Muscle layer of colon (tissue), 2 donors: ENCODE data around the gene CACNB2.

Source experiments
- H3K27ac ChIP-seq: one replicate; pipeline ENCODE4 v1.7.0; 2013; ENCODE audit warnings: low read depth, mild to moderate bottlenecking, low read length, moderate library complexity
- H3K27me3 ChIP-seq, 2 donors: one replicate each; pipeline ENCODE4 v1.7.0; 2013; ENCODE audit warnings: low read length in 2 of 2, mild to moderate bottlenecking in 2 of 2; ENCODE audit not compliant: insufficient read depth in 2 of 2, control insufficient read depth in 1 of 2
- H3K36me3 ChIP-seq: one replicate; pipeline ENCODE4 v1.7.0; 2013; ENCODE audit warnings: mild to moderate bottlenecking, low read length; ENCODE audit not compliant: insufficient read depth
- H3K4me1 ChIP-seq: one replicate; pipeline ENCODE4 v1.7.0; 2013; ENCODE audit warnings: mild to moderate bottlenecking, low read length; ENCODE audit not compliant: insufficient read depth
- H3K4me3 ChIP-seq, 2 donors: one replicate each; pipeline ENCODE4 v1.7.0; 2013; ENCODE audit warnings: low read length in 2 of 2, low read depth in 1 of 2, mild to moderate bottlenecking in 1 of 2, moderate library complexity in 1 of 2
- H3K9ac ChIP-seq: one replicate; pipeline ENCODE4 v1.7.0; 2013; ENCODE audit warnings: low read length
- H3K9me3 ChIP-seq: one replicate; pipeline ENCODE4 v1.7.0; 2013; ENCODE audit warnings: mild to moderate bottlenecking, low read length
- donor health status: abdominal sarcoma.
- donor health status: Adenocarcinoma of cecum.

The CACNB2 gene

DNA sequence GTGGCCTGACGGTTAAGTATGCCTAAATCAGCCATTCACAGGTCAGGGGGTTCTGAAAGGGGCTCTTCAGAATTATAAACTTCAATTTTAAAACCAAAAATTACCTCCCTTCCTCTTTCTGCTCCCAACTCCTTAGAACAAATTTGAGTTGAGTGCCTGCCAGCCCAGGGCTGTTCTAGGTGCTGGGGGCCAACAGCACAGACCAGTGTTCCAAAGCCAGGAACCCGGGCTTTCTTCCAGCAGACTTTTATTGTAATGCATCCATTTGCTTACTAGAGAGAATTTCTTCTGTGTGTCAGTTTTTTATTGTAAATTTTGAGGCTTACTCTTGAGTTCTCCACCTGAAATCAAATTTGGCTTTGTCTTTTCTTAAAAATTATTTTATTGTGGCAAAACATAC is 238.5 kb downstream of the CACNB2 start:
- no peak overlapping the region for H3K27ac ChIP-seq
- no peaks in the 10 kb centered on the region for H3K36me3 ChIP-seq
- H3K9me3 ChIP-seq, result no peaks in the 10 kb centered on the region
- no peak overlapping the region for H3K4me3 ChIP-seq
- H3K9ac ChIP-seq, result no peak overlapping the region
- no peaks in the 10 kb centered on the region for H3K4me1 ChIP-seq
- no peaks in the 10 kb centered on the region for H3K27me3 ChIP-seq

DNA sequence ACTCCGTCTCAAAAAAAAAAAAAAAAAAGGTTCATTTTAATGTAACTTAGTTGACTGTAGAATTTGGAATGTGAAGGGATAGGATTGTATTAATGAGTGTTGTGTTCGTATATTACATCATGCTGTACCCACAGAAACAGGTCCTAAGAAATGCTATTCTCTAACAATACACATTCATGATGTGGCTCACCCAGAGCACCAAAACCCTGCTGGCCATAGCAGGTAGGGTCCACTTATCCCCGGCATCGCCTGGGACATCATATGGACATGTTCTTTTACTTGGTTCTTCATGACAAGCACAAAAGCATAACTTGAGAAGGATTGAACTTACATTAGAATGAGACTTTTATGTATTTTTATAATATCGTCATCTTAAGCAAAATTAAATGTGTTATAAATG is 241.5 kb downstream of the CACNB2 start:
- H3K9me3 ChIP-seq, result no peaks in the 10 kb centered on the region
- H3K27me3 ChIP-seq, result no peaks in the 10 kb centered on the region
- no peaks in the 10 kb centered on the region for H3K36me3 ChIP-seq
- H3K27ac ChIP-seq, result no peak overlapping the region
- H3K9ac ChIP-seq, result no peak overlapping the region
- no peak overlapping the region for H3K4me3 ChIP-seq
- no peaks in the 10 kb centered on the region for H3K4me1 ChIP-seq

DNA sequence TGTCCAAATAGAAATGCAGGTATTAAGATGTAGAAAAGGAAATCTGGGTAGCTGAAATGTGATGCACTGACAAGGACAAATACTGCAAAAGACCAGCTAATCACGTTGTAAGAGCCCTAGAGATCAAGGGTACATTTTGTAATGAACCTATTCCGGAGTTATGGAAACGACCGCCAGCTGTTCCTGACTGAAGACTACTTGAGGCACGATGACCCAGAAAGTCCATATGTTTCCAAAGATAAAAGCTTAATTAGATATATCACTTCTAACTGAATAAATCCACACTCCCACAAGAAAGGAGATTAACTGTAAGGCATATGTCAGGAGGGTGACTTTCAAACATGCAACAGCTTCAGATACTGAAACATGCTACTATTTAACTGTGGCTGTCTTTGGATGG is 257.7 kb downstream of the CACNB2 start:
- no peak overlapping the region for H3K9ac ChIP-seq
- H3K27ac ChIP-seq, result no peak overlapping the region
- H3K36me3 ChIP-seq, result no peaks in the 10 kb centered on the region
- no peaks in the 10 kb centered on the region for H3K4me1 ChIP-seq
- no peaks in the 10 kb centered on the region for H3K9me3 ChIP-seq
- no peak overlapping the region for H3K4me3 ChIP-seq
- no peaks in the 10 kb centered on the region for H3K27me3 ChIP-seq

DNA sequence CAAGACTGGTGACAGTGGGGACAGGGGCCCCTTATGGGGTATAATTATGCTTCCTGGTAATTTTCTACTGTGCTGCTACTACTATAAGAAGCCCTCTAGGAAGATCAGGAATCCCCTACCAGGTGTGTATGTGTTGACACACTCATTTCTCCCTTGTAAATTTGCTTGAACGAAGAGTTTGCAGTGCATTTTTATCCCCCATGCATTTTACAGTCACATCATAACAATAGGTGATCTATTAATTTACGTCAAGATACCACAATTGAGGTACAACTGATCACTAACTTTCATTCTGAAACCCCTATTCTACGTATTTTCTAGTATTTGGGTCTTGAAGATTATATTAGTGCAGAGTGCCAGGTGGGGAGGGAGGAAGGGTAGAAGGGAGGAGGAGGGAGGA is 258.9 kb downstream of the CACNB2 start:
- Histone ChIP-seq H3K4me1 (no peaks in the 10 kb centered on the region), H3K27me3 (no peaks in the 10 kb centered on the region), H3K27ac (no peak overlapping the region), H3K4me3 (no peak overlapping the region), H3K9me3 (no peaks in the 10 kb centered on the region), H3K36me3 (no peaks in the 10 kb centered on the region), H3K9ac (no peak overlapping the region)

DNA sequence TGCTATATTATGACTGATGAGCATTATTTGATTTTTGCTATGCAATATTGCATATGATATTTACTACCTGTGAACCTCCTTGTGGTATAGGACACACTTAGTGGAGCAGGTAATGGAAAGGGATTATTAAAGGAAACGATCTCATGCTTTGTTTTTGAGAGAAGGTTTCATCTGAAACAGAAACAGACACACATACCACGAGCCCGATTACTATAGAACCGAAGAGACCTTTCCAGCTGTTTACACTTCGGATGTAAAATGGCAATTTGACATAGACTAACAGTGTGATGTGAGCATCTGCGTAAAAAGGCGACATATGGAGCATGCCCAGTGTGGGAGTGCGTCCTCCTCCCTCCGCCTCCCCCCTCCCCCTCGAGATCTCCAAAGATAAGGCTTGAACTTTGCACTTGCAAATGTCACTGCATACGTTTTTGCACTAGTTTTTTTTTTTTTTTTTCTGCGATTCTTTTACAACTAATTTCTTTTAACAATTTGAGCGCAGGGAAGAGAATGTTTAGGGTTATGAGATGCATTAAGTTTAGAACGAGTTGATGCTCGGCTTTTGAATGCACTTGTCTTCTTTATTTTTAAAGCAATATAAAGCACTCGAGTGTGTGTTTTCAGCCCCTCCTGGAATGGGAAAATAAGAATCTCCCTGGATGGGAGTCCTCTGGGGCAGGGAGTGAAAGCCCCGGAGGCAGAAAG is 260.1 kb downstream of the CACNB2 start:
- no peak overlapping the region for H3K27ac ChIP-seq
- H3K4me3 ChIP-seq, result no peak overlapping the region
- H3K27me3 ChIP-seq, result no peaks in the 10 kb centered on the region
- no peaks in the 10 kb centered on the region for H3K36me3 ChIP-seq
- H3K4me1 ChIP-seq, result no peaks in the 10 kb centered on the region
- no peak overlapping the region for H3K9ac ChIP-seq
- H3K9me3 ChIP-seq, result no peaks in the 10 kb centered on the region

GRCh38 chr10:18400906-18401245 is 260.7 kb downstream of the CACNB2 start:
- H3K9me3 ChIP-seq, result no peaks in the 10 kb centered on the region
- no peak overlapping the region for H3K9ac ChIP-seq
- H3K36me3 ChIP-seq, result no peaks in the 10 kb centered on the region
- no peak overlapping the region for H3K27ac ChIP-seq
- no peak overlapping the region for H3K4me3 ChIP-seq
- H3K27me3 ChIP-seq, result no peaks in the 10 kb centered on the region
- H3K4me1 ChIP-seq, result no peaks in the 10 kb centered on the region

GRCh38 chr10:18401416-18402195 is 261.4 kb downstream of the CACNB2 start:
- H3K4me1 ChIP-seq, result no peaks in the 10 kb centered on the region
- no peak overlapping the region for H3K27ac ChIP-seq
- H3K27me3 ChIP-seq, result no peaks in the 10 kb centered on the region
- no peak overlapping the region for H3K4me3 ChIP-seq
- no peaks in the 10 kb centered on the region for H3K9me3 ChIP-seq
- H3K36me3 ChIP-seq, result no peaks in the 10 kb centered on the region
- H3K9ac ChIP-seq, result no peak overlapping the region

GRCh38 chr10:18402853-18403252 is 262.6 kb downstream of the CACNB2 start:
- Histone ChIP-seq H3K4me3 (no peak overlapping the region), H3K27ac (no peak overlapping the region), H3K27me3 (no peaks in the 10 kb centered on the region), H3K4me1 (no peaks in the 10 kb centered on the region), H3K9ac (no peak overlapping the region), H3K36me3 (no peaks in the 10 kb centered on the region), H3K9me3 (no peaks in the 10 kb centered on the region)

GRCh38 chr10:18404530-18404929 is 264.3 kb downstream of the CACNB2 start:
- H3K27ac ChIP-seq, result no peak overlapping the region

DNA sequence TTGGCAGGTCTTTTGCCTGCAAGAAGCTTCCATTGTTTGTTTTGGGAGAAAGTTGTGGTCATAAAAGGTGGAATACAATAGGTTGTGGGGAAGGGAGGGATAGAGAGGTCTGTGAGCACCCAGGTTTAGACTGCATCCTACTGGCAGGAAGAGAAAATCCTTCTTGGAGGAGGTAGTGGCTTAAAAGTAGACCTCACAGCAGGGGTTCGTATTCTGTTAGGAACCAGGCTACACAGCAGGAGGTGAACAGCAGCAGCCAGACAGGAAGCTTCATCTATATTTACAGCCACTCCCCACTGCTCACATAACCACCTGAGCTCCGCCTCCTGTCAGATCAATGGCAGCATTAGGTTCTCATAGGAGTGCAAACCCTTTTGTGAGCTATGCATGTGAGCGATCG is 265.9 kb downstream of the CACNB2 start:
- Histone ChIP-seq H3K27ac (no peak overlapping the region), H3K36me3 (no peaks in the 10 kb centered on the region), H3K9me3 (no peaks in the 10 kb centered on the region), H3K27me3 (no peaks in the 10 kb centered on the region), H3K9ac (no peak overlapping the region), H3K4me1 (no peaks in the 10 kb centered on the region), H3K4me3 (no peak overlapping the region)

More at GRCh38 chr10:18404530-18404929, 264.3 kb downstream of the CACNB2 start:
- Histone ChIP-seq H3K9me3 (no peaks in the 10 kb centered on the region), H3K4me3 (no peak overlapping the region), H3K36me3 (no peaks in the 10 kb centered on the region), H3K4me1 (no peaks in the 10 kb centered on the region), H3K9ac (no peak overlapping the region), H3K27me3 (no peaks in the 10 kb centered on the region)

DNA sequence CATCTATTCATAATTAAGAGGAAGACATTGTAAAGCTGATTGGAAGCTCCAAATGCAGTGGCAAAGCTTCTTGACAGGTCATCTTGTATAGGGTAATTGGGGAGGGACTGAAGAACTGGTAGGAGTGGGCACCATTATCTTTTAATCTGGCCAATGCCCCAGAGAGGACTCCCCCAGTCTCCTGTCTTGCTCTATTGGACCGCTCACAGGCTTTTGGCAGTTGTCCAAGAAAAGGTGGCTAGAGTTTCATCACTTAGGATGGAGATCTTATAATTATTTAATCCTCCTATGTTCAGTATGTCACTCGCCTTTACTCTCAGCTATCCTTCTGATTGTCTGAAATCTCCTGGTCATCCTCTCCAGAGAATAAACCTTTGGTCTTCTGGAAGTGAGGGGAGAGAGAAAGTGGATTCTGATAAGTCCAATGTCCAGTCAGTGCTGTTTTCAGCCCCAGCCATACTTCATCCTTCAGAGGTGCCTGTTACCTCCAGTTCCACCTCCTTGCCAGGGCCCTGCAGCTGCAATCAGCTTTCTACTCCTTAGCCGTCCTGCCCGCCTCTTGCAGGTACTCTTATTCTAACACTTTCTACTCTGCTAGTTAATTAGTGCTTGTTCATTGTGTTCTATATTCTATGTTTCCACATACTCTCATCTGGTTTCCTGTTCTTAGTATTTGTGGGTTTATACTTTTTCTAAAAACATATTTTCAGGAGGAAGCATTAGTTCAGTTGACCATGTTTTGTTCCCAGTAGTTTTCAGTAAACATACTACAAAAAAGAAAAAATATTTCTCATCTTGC is 269.6 kb downstream of the CACNB2 start:
- no peak overlapping the region for H3K4me3 ChIP-seq
- H3K27ac ChIP-seq, result no peak overlapping the region
- H3K27me3 ChIP-seq, result no peaks in the 10 kb centered on the region
- no peaks in the 10 kb centered on the region for H3K9me3 ChIP-seq
- no peak overlapping the region for H3K9ac ChIP-seq
- no peaks in the 10 kb centered on the region for H3K36me3 ChIP-seq
- H3K4me1 ChIP-seq, result peaks cover 5% of the 10 kb centered on the region
